PC-3 (cell line): ENCODE results near the gene SYT7. TPM values are rescaled to one million over a fixed set of nuclear protein-coding genes. Genes with fewer than 3 reads are reported as not detected.

ENCODE experiments used
- ATAC-seq: fragments of 200-7000 bp; cut with Tn5 transposase; 2 replicates; pipeline ENCODE4 v1.9.1; 2020; ENCODE audit warnings: mild to moderate bottlenecking, moderate library complexity
- BruUV-seq: library from RNA; stranded (reverse); fragments of 400-500 nt; replicated peaks from 2 replicates; lab custom pipeline; 2021; lab: Mats Ljungman, UMichigan
- CTCF ChIA-PET: fragments of 300-600 bp; sonication (Branson Sonifier 250); formaldehyde crosslinking; loops from one replicate; lab custom pipeline; 2022; ENCODE audit warnings: antibody characterized with exemption; lab: Charles Lee
- POLR2A ChIA-PET: fragments of 300-600 bp; sonication (Branson Sonifier 250); formaldehyde crosslinking; loops from one replicate; lab custom pipeline; 2022; ENCODE audit warnings: antibody characterized with exemption; ENCODE audit not compliant: unreplicated experiment; lab: Charles Lee
- DNase-seq: peaks from one replicate; pipeline ENCODE4 v3.0.0-alpha.2; 2015
- H2AFZ ChIP-seq: fragments of 300-600 bp; sonication (generic); 2 replicates; pipeline ENCODE4 v1.6.0; 2016; ENCODE audit warnings: antibody characterized with exemption, low read length
- H3F3A ChIP-seq: fragments of 300-600 bp; sonication (generic); one replicate; pipeline ENCODE4 v1.6.0; 2017; ENCODE audit warnings: antibody characterized with exemption, low read length, control low read depth, mild to moderate bottlenecking; ENCODE audit not compliant: unreplicated experiment
- H3K27ac ChIP-seq: fragments of 300-600 bp; sonication (generic); 2 replicates; pipeline ENCODE4 v1.5.1; 2016; ENCODE audit warnings: mild to moderate bottlenecking, low read length
- H3K27me3 ChIP-seq: fragments of 300-600 bp; sonication (generic); 2 replicates; pipeline ENCODE4 v1.6.1; 2016; ENCODE audit warnings: low read length, mixed read lengths
- H3K36me3 ChIP-seq: fragments of 300-600 bp; sonication (generic); 2 replicates; pipeline ENCODE4 v1.6.1; 2016; ENCODE audit warnings: low read depth, mixed run types, low read length, mixed read lengths
- H3K4me1 ChIP-seq: fragments of 300-600 bp; sonication (generic); 2 replicates; pipeline ENCODE4 v1.5.1; 2016; ENCODE audit warnings: low read length; ENCODE audit not compliant: insufficient read depth
- H3K4me2 ChIP-seq: fragments of 300-600 bp; sonication (generic); 2 replicates; pipeline ENCODE4 v1.6.0; 2016; ENCODE audit warnings: low read length
- H3K4me3 ChIP-seq: fragments of 300-600 bp; sonication (generic); 2 replicates; pipeline ENCODE4 v1.5.1; 2016; ENCODE audit warnings: mild to moderate bottlenecking, low read length, mixed read lengths
- H3K79me2 ChIP-seq: fragments of 300-600 bp; sonication (generic); 2 replicates; pipeline ENCODE4 v1.6.1; 2017; ENCODE audit warnings: low read length, mixed read lengths
- H3K9ac ChIP-seq: fragments of 300-600 bp; sonication (generic); 2 replicates; pipeline ENCODE4 v1.6.0; 2016; ENCODE audit warnings: mild to moderate bottlenecking, low read length
- H3K9me2 ChIP-seq: fragments of 300-600 bp; sonication (generic); replicated peaks from 2 replicates; pipeline ENCODE4 v1.6.1; 2016; ENCODE audit warnings: mixed run types, low read length, mixed read lengths
- H3K9me3 ChIP-seq: fragments of 300-600 bp; sonication (generic); 2 replicates; pipeline ENCODE4 v1.6.1; 2016; ENCODE audit warnings: low read length, mixed read lengths
- H4K20me1 ChIP-seq: fragments of 300-600 bp; sonication (generic); 2 replicates; pipeline ENCODE4 v1.6.1; 2016; ENCODE audit warnings: low read length, mixed read lengths
- CTCF ChIP-seq: fragments of 300-600 bp; sonication (generic); conservative IDR thresholded peaks from 2 replicates; pipeline ENCODE4 v1.5.1; 2017; ENCODE audit warnings: antibody characterized with exemption, low read depth, mild to moderate bottlenecking, low read length
- EZH2 ChIP-seq: fragments of 300-600 bp; sonication (generic); IDR thresholded peaks from one replicate; pipeline ENCODE4 v1.6.1; 2017; ENCODE audit warnings: antibody characterized with exemption, mild to moderate bottlenecking, low read length; ENCODE audit not compliant: unreplicated experiment
- EZH2phosphoT487 ChIP-seq: fragments of 300-600 bp; sonication (generic); IDR thresholded peaks from 2 replicates; pipeline ENCODE4 v1.6.1; 2018; ENCODE audit warnings: mild to moderate bottlenecking, antibody characterized with exemption, low read length, borderline replicate concordance
- intact Hi-C: fragments of 100-400 bp; cut with micrococcal nuclease; formaldehyde crosslinking; loops from 2 replicates; pipeline ENCODE4 v1.9.0; 2023
- total RNA-seq: library from RNA; depleted of rRNA; stranded (reverse); fragments of >200 nt; gene quantifications from 2 replicates; pipeline ENCODE4 v1.2.3, GENCODE V29; 2014

SYT7 gene
- total RNA-seq, 1 experiment from 2014 or later: 23.2 TPM

- Histone ChIP-seq H2AFZ (peak overlapping the region; percentile 77), H3K4me2 (peak overlapping the region; percentile 78), H3K4me3 (peak overlapping the region; percentile 61), H3K4me1 (peaks cover 18% of the 10 kb centered on the region), H3K27me3 (no peaks in the 10 kb centered on the region), H3K9me2 (no peaks in the 10 kb centered on the region), H3K36me3 (no peaks in the 10 kb centered on the region), H3K27ac (no peak overlapping the region), H3F3A (no peaks in the 10 kb centered on the region), H3K9me3 (no peaks in the 10 kb centered on the region), H3K9ac (peak overlapping the region; percentile 20), H3K79me2 (no peaks in the 10 kb centered on the region), H4K20me1 (no peaks in the 10 kb centered on the region)
- ATAC-seq: peak; percentile 82
- ChIA-PET CTCF (interaction anchor here (1.0 kb wide), 1 partner anchor 142 kb away, joined by 3 read pairs; no protein-coding TSS in a partner anchor), POLR2A (interaction anchor here (0.7 kb wide), 1 partner anchor 19 kb away, joined by 3 read pairs; no protein-coding TSS in a partner anchor)
- intact Hi-C loops: no loop called here
- BruUV-seq: TSS peak; percentile 69
- peak; percentile 62 for DNase-seq
- TF ChIP-seq EZH2: no peak
- no peak for TF ChIP-seq EZH2phosphoT487
- TF ChIP-seq CTCF: peak; percentile 55
Observed at GRCh38 chr11:61587951-61588727, 7.3 kb upstream of the SYT7 start.

- Histone ChIP-seq H3K9me3 (no peaks in the 10 kb centered on the region), H3K36me3 (no peaks in the 10 kb centered on the region), H3K27me3 (no peaks in the 10 kb centered on the region), H3K4me1 (peaks cover 18% of the 10 kb centered on the region), H3K9ac (peak overlapping the region; percentile 20), H3K9me2 (no peaks in the 10 kb centered on the region), H2AFZ (peak overlapping the region; percentile 77), H3K79me2 (no peaks in the 10 kb centered on the region), H3K27ac (no peak overlapping the region), H3K4me2 (peak overlapping the region; percentile 78), H4K20me1 (no peaks in the 10 kb centered on the region), H3F3A (no peaks in the 10 kb centered on the region), H3K4me3 (peak overlapping the region; percentile 61)
- intact Hi-C loops: no loop called here
- TF ChIP-seq EZH2 (no peak), CTCF (no peak), EZH2phosphoT487 (no peak)
- CTCF ChIA-PET: no interaction called here
- DNase-seq: peak; percentile 32
- POLR2A ChIA-PET: interaction anchor here (0.7 kb wide), 1 partner anchor 20 kb away, joined by 3 read pairs; no protein-coding TSS in a partner anchor
- peak; percentile 72 for ATAC-seq
- no TSS peak for BruUV-seq
Observed at GRCh38 chr11:61587541-61587941, 6.7 kb upstream of the SYT7 start.
